GM19099 (cell line): ENCODE data around the gene DTX4.

Source experiments
- POLR2A ChIP-seq: IDR thresholded peaks from 3 replicates; pipeline ENCODE4 v1.6.1; 2011; ENCODE audit warnings: low read depth; ENCODE audit not compliant: insufficient read length; ENCODE audit errors: extremely low read depth

Gene DTX4

DNA sequence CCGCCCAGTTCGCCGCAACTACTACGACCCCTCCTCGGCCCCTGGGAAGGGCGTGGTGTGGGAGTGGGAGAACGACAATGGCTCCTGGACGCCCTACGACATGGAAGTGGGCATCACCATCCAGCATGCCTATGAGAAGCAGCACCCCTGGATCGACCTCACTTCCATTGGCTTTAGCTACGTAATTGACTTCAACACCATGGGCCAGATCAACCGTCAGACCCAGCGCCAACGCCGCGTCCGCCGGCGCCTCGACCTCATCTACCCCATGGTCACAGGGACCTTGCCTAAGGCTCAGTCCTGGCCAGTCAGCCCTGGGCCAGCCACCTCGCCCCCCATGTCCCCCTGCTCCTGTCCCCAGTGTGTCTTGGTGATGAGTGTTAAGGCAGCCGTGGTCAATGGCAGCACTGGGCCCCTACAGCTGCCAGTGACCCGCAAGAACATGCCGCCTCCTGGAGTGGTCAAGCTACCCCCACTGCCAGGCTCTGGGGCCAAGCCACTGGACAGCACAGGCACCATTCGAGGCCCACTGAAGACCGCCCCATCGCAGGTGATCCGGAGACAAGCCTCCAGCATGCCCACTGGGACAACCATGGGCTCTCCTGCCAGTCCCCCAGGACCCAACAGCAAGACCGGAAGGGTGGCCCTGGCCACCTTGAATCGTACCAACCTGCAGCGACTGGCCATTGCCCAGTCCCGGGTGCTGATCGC is 10.0 kb downstream of the DTX4 start:
- TF ChIP-seq POLR2A = no peak

DNA sequence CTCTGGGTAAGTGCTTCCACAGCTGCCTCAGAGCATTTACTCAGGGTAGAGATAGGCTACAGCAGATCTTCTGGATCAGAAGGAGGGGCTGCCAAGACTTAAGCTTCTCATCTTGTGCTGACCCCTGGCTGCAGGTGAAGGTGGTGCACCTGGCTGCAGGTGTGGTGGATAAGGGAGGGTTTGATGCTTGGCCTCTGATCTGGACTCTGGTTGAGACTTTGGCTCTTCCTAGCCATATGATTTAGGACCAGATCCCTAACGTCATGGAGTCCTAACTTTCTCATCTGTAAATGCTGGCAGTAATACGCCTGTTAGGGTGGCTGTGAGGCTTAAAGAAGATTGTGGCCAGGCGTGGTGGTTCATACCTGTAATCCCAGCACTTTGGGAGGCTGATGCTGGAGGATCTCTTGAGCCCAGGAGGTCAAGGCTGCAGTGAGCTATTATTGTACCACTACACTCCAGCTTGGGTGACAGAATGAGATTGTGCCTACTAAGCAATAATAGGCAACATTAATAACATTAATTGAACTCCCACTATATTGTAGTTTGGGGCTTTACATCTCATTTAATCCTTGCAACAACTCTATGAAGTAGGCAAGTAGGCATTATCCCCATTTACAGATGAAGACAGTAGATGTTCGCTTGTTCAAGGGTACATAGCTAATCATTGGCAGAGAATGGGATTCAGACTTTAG is 10.7 kb downstream of the DTX4 start:
- TF ChIP-seq POLR2A = no peak

DNA sequence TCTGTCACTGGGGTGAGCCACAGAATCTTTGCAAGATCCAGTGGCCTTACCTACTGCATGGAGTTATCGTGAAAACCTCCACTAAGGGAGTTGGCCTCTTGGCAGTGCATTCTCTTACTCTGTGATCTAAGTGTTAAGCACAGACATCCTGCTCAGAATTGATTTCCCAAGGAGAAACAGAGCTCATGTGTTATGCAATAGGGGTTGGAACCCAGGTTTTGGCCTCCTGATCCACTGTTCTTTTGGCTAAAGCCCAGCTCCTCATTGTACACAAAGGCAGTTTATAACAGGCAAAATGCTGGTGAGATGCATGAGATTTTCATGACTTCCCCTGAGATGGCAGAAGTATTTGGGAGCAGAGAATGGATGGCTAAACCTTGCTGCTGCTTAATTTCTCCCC is 11.8 kb downstream of the DTX4 start:
- TF ChIP-seq POLR2A = no peak

DNA sequence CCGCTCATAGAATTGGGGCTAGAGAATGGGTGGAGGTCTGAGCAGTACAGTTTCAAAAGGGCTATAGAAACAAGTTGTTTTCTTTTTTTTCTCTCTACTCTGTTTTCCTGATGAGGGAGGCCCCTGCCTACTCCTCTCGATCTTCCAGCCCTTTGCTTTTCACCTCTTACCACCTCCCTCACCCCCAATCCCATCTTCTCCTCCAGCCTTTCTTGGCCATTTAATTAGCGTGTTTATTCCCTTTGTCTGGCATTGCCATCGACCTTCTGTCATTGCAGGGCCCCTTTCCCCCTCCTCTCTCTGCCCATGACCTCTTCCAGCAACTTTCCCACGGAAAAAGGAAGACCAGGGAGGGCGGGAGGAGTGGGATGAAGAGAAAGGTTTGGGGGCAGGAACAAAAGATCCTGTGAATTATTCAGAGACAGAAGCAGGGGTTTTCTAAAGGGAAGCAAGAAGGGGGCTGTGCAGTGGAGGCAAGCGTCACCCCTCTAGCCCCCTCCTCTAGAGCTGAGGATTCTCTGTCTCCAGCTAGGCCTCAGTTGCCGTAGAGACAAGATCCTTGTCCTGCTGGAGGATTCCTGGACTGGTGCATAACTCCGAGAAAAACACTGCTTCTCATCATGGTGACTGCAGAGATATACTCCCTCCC is 12.9 kb downstream of the DTX4 start:
- TF ChIP-seq POLR2A = no peak

GRCh38 chr11:59185386-59185945 is 13.5 kb downstream of the DTX4 start:
- no peak for TF ChIP-seq POLR2A

DNA sequence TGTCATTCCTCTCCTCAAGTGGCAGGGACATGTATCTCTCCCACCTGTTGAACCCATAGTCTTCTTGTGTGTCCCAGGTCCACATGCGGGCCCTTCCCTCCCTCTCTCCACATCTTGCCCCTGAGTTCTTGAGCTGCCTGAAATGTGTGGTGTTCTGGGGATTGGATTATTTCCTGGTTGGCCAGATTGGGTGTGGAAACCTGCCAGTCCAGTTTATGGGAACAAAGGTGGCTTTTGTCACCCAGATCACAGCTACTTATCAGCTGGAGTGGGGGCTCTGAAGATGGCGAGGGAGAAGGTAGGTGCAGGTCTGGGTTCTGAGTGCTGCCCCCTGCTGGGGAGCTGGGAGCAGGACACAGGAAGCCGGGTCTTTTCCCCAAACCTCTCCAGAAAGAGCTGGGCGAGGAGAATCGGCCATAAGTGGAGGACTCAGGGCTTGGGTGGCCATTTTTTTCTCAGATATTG is 14.2 kb downstream of the DTX4 start:
- TF ChIP-seq POLR2A = no peak

GRCh38 chr11:59187035-59187434 is 15.1 kb downstream of the DTX4 start:
- no peak for TF ChIP-seq POLR2A

GRCh38 chr11:59187587-59187986 is 15.7 kb downstream of the DTX4 start:
- TF ChIP-seq POLR2A = no peak

GRCh38 chr11:59188954-59189353 is 17.0 kb downstream of the DTX4 start:
- TF ChIP-seq POLR2A = no peak

GRCh38 chr11:59189986-59190385 is 18.1 kb downstream of the DTX4 start:
- no peak for TF ChIP-seq POLR2A

GRCh38 chr11:59191095-59191494 is 19.2 kb downstream of the DTX4 start:
- TF ChIP-seq POLR2A = no peak

- no peak for TF ChIP-seq POLR2A
Measured at GRCh38 chr11:59191890-59192289, 20.0 kb downstream of the DTX4 start.

DNA sequence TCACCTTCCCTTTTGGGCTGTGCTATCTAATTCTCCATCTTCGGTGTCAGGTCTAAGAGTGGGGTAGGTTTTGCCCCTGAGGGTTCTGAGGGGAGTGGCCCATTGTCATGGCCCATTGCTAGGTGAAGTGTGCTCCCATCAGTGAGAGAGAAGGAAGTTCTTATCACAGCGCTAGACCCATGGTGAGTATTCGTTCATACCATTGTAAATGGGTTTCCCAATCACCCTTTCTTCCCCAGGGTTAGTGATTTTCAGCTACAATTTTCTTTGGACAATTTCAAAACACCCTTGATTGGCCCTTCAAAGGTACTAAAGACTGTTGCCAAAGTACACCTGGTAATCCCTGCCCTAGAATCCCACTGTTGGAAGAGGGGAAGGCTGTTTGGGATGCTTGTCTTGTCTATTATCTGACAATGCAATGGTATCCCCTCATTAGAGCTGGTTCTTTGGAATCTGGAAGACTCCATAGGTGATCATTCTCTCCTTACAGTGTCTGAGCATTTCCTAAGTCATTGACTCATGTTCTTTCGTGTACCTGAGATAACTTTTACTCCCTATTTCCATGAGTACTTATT is 20.6 kb downstream of the DTX4 start:
- no peak for TF ChIP-seq POLR2A

DNA sequence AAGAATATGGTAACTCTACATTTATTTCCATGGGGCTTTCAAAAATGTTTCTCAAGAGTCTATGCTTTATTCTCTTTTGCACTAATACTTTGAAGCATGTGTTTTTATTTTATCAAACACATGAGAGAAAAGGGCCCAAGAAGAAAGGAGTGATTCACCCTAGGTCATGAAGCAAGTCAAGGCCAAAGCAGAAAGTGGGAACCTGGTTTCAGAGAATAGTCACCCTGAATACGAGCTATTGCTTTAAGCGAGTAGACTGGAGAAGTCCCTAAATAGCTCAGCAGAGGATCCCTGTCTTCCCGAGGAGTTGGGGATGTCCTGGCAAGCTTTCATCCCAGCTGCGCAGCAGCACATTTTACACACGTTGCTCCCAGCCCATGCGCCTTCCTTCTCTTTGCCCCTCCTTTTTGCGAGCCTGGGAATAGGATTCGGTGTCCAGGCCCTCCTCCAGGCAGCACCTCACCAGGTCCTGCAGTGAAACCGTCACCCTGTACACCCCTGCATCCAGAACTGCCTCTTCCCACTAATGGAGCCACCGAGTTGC is 21.7 kb downstream of the DTX4 start:
- no peak for TF ChIP-seq POLR2A

- no peak for TF ChIP-seq POLR2A
Measured at GRCh38 chr11:59195586-59195985, 23.7 kb downstream of the DTX4 start.
